ENCODE results near the gene EGLN3.

- TF ChIP-seq CTCF (IDR thresholded peaks at IDR 0.05; ENCODE audit: insufficient read depth, low read length, poor library complexity, severe bottlenecking) = no peak
- TF ChIP-seq EZH2phosphoT487 (conservative IDR thresholded peaks at IDR 0.05; ENCODE audit: low read length) = no peak
Measured at GRCh38 chr14:33901426-33902155, 49.3 kb downstream of the EGLN3 start.

All from SU-DHL-6 (cell line).